GM19397 (cell line): ENCODE results near the gene RABGGTB.
"Not testable (repeated sequence)": the region's sequence is repeated elsewhere in the genome, so short reads cannot be mapped to it uniquely, and the experiment has no call there.

Source experiments
- ATAC-seq: cut with Tn5 transposase; IDR thresholded peaks from one replicate; pipeline ENCODE4 v1.9.1; 2021; ENCODE audit warnings: mild to moderate bottlenecking, moderate library complexity; ENCODE audit not compliant: unreplicated experiment

RABGGTB gene

DNA sequence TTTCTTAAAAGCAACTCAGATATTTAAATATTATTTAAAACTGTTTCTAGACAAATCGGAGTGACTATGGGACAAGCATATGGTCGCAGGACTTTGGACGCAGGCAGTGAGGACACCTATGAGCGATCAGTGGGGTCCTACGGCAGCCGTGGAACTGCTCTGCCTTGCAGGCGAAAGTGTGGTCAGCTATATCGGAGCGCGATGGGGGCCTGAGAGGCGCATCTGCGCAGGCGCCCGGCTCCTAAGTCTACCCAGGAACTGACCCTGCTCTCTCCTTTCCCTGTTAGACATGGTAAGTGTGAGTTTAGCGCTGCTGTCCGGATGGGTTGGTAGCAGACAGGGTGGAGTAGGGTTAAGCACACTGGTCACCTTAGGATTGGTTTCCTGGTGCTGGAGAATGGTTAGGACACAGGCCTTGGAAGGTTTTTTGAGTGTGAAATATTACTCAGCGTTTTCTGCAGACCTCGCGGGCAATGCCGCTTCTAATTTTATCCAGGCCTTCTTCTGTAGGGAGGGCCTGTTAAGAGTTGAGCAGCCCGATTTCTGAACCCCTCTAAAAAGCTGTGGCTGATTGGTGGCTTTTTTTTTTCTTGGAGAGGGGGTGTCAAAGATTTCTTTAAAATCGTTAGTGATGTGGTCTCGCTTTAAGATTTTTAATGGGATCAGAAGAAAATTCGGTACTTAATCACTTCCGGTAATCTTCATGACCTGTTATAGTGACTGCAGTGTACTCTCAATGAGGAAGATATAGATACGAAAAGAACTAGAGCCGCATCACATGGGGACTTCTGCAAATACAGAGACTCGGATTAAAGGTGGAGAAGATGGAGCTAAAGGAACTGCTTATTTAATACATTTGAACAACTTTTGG, at the start of gene RABGGTB:
Gene RABGGTB (plus strand): TSS at position 274 of the 871 bp plus-strand sequence. CDS start 16 bp downstream, at position 290.
- peak; percentile 73 for ATAC-seq

DNA sequence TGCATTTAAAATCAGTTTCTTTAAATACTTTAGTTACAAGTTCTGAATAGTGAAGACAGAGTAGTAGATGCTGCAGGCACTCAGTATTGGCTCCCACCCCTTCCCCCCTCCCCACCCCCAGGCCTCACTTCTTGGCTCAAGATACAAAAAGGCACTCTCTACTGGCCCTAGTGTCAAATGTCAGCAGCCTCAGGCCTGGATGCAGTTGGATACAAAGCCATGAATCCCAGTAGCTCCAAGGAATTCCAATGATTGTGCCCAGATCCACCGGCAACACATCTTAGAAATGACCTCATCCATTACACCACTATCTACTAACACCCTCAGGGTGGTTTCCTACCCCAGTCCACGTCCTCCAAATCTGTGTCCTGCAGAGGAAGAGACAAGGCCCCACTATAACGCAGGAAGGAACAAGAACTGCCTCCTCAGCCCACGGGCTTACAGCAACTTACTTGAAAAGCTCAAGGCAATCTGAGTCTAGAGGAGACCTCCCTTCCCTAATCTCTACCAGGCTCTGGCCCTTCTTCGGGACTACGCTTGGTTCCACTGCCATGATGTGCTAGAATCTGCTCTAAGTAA, 43.9 kb upstream of the RABGGTB start:
- ATAC-seq, result no peak

DNA sequence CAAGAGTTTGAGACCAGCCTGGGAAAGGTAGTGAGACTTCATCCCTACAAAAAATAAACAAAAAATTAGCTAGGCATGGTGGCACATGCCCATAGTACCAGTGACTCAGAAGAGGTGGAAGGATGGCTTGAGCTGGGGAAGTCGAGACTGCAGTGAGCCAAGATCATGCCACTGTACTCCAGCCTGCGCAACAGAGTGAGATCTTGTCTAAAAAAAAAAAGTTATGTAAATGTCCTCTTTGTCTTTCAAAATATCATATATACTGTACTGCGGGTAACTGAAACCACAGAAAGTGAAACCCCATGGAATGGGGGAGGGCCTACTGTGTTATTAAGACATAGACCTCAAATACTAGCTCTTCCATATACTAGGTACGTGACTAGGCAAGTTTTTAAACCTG, 40.8 kb upstream of the RABGGTB start:
- ATAC-seq, result peak; percentile 71

DNA sequence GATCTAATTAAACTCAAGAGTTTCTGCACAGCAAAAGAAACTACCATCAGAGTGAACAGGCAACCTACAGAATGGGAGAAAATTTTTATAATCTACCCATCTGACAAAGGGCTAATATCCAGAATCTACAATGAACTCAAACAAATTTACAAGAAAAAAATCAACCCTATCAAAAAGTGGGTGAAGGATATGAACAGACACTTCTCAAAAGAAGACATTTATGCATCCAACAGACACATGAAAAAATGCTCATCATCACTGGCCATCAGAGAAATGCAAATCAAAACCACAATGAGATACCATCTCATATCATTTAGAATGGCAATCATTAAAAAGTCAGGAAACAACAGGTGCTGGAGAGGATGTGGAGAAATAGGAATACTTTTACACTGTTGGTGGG, 28.8 kb upstream of the RABGGTB start:
- not testable (repeated sequence) for ATAC-seq

DNA sequence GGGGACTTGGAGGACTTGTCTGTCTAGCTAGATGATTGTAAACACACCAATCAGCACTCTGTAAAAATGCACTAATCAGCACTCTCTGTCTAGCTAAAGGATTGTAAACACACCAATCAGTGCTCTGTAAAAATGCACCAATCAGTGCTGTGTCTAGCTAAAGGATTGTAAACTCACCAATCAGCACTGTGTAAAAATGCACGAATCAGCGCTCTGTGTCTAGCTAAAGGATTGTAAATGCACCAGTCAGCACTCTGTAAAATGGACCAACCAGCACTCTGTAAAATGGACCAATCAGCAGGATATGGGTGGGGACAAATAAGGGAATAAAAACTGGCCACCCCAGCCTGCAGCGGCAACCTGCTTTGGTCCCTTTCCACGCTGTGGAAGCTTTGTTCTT, 27.5 kb upstream of the RABGGTB start:
- ATAC-seq, result not testable (repeated sequence)

DNA sequence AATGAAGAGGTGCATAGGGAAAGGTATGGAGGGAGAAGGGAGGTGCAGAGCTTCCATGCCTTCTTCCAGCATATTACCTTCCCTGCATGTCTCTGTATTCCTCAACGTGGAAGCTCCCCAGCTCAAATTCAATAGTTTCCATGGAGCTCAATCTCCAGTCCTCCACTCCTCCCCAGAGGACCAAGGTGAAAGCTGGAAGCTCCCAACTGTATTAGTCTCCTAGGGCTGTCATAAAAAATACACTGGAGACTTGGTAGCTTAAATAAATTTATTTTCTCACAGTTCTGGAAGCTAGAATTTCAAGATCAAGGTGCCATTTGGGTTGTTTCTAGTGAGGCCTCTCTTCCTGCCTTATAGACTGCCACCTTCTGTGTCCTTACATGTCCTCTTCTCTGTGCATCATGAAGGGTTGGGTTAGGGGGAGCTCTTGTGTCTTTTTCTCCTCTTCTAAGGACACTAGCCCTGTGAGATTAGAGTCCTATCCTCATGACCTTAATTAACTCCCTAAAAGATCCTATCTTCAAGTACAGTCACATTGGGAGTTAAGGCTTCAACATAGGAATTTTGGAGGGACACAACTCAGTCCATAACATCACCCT, 21.9 kb upstream of the RABGGTB start:
- ATAC-seq, result no peak

DNA sequence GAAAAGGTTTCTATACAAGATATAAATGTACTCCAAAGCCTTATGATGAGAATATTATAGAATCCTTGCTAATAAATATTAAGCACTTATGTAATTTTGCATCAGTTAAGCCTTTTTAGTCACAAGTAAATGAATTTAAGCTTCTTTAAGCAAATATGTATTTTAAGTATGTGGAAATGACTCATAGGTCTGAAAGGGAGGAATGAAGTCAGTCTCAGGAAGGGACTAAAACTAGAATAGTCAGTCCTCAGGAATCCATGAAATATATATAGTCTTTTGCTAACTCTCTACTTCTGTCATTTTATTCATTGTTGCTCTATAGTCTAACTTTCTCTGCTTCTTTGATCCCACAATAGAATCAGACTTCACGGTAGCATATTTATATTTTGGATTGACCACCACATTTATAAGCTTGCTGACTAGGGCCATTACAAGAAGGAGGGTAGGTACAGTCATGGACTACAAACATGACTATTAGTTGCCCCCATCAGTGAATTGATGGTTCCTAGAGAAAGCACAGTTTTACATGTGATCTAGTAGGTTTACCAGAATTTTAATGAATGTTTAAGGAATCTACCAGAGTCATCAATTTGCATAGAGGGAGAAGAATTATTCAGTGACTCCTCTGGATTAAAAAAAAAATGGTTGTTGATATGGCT, 20.2 kb upstream of the RABGGTB start:
- ATAC-seq, result no peak

DNA sequence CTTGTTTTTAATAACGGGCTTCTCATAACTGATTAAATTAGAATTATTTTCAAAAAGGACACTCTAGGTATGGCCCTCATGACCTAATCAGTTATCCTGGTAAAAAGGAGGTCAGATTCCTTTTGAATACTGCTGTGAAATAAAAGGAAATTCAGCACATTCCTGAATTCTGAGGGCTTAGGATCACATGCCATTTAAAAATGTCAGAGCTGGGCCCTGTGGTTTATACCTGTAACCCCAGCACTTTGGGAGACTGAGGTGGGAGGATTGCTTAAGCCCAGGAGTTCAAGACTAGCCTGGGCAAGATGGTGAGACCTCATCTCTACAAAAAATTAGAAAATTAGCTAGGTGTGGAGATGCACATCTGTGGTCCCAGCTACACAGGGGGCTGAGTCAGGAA, 18.0 kb upstream of the RABGGTB start:
- ATAC-seq, result no peak

DNA sequence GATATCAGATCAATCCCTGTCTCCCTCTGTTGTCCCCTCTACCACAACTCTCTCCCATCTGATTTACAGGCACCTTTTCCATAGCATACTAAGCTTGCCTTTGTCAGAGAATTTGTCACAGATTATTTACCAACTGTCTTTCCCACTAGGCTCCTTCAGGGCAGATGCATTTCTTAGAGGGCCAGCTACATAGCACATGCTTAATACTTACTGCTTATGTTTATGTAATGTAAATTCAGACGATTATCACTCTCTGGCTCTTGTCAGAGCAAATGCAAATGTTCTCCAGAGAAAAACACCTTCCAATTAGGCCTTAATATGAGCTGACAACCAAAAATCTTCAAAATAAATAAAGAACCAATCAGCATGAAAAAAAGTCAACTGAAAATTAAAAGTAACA, 15.3 kb upstream of the RABGGTB start:
- ATAC-seq, result no peak

DNA sequence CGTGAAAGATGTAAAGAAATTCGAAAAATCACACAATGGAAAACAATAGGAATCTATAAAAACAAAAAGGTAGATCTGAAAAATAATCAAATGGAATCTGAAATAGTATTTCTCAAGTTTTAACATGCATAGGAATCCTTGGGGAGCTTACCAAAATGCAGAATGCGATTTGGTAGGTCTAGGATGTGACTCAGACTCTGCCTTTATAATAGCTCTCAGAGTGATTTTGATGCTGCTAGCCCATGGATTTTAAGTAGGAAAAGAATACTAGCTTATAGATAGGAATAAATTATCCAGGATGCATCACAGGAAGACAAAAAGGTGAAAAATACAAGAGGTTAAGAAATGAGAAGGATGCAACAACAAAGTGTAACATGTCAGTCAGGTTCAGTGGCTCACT, 14.1 kb upstream of the RABGGTB start:
- ATAC-seq, result no peak

DNA sequence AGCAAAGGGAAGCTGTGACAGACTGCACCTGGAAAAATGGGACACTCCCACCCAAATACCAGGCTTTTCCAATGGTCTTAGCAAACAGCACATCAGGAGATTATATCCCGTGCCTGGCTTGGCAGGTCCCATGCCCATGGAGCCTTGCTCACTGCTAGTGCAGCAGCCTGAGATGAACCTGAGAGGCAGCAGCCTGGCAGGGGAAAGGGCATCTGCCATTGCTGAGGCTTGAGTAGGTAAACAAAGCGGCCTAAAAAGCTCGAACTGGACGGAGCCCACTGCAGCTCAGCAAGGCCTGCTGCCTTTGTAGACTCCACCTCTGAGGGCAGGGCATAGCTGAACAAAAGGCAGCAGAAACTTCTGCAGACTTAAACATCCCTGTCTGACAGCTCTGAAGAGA, 8.2 kb upstream of the RABGGTB start:
- ATAC-seq, result not testable (repeated sequence)

DNA sequence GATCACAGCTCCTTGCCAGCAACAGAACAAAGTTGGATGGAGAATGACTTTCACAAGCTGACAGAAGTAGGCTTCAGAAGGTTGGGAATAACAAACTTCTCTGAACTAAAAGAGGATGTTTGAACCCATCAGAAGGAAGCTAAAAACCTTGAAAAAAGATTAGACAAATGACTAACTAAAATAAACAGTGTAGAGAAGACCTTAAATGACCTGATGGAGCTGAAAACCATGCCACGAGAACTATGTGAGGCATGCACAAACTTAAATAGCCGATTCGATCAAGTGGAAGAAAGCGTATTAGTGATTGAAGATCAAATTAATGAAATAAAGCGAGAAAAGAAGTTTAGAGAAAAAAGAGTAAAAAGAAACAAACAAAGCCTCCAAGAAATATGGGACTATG, 7.4 kb upstream of the RABGGTB start:
- ATAC-seq, result not testable (repeated sequence)

DNA sequence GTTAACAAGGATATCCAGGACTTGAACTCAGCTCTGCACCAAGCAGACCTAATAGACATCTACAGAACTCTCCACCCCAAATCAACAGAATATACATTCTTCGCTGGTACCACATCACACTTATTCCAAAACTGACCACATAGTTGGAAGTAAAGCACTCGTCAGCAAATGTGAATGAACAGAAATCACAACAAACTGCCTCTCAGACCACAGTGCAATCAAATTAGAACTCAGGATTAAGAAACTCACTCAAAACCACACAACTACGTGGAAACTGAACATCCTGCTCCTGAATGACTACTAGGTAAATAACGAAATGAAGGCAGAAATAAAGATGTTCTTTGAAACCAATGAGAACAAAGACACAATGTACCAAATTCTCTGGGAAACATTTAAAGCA, 5.9 kb upstream of the RABGGTB start:
- not testable (repeated sequence) for ATAC-seq

DNA sequence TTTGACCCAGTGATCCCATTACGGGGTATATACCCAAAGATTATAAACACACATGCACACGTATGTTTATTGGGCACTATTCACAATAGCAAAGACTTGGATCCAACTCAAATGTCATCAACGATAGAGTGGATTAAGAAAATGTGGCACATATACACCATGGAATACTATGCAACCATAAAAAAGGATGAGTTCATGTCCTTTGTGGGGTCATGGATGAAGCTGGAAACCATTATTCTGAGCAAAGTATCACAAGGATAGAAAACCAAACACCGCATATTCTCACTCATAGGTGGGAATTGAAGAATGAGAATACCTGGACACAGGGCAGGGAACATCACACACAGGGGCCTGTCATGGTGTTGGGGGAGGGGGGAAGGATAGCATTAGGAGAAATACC, 2.1 kb upstream of the RABGGTB start:
- ATAC-seq, result not testable (repeated sequence)

DNA sequence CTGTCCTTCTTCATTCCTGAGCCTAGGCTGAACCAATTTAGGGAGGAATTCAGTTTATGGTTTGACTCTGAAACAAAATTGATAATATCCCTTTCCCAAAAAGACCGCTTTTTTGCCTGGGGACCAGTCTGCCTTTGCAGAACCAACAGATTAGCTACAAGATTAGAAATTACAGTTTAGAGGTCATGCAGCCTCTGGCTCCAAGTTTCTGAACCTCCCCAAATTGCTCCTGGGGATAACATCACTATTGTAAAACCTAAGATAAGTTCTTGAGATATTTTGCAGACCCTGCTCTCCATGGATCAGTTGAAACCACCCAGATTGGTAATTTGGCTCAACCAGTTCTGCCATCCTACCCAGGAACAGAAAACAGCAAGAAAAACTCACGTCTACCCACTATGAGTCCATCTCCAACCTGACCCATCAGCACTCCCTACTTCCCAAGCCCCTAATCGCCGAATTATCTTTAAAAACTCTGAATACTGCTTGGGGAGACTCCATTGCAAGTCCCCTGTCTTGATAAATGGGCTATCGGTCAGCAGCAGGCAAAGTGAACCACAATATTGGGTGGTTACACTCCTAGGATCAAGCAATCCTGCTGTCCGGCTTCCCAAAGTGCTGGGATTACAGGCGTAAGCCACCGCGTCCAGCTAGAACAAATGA, 605 bp upstream of the RABGGTB start:
- ATAC-seq, result peak; percentile 14

DNA sequence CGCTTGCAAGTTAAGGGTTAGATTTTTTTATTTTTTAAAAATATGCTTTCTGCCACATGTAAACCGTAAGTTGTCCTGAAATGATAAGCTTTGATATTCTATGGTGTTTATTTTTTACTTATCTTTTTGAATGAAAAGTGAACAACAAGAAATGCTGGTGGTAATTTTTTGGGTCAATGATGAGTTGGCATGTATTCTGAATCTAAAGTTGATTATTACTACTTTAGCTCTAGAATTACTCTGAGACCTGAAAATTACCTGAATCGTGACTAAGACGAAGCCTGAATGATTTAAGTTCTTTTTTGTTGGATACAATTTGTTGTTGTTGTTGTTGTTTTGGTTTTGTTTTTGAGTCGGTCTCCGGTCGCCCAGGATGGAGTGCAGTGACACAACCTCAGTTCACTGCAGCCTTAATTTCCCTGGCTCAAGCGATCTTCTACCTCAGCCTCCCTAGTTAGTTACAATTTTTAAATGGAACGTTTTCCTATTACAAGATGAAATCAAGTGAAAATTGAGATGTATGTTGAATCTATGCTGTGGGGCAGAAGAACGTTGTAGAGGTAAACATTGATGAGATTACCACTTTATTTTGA, 941 bp downstream of the RABGGTB start:
- ATAC-seq, result no peak

DNA sequence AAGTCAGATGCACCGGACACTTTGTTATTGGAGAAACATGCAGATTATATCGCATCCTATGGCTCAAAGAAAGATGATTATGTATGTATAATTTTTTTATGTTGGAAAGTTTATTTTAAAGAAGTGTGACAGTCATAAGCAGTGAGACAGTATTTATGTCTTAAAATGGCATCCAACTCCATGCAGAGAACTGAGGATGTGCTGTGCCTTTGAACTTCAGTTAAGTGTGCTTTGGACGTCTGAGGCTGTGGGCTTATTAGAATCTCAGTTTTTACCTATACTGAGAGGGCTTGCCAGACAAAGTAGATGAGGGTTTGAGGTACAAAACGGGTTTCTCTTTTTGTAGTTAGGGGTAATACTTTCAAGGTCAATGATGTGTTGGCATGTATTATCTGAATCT, 1.5 kb downstream of the RABGGTB start:
- ATAC-seq, result no peak

DNA sequence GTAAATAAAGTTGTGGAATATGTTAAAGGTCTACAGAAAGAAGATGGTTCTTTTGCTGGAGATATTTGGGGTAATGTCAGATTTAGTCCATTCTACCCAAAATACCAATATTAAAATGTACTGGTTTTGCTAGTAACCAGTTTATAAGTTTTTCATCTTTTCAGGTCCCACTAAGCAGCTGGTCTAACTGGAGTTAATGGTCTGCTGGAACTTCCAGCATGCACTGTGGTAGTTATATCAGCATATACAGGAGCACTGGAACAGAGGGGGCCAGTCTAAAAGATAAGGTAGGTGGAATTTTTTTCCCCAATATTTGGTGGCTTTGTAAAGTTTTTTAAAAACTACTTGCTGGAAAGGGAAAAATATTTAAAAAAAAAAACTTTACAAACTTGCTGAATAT, 3.9 kb downstream of the RABGGTB start:
- no peak for ATAC-seq

DNA sequence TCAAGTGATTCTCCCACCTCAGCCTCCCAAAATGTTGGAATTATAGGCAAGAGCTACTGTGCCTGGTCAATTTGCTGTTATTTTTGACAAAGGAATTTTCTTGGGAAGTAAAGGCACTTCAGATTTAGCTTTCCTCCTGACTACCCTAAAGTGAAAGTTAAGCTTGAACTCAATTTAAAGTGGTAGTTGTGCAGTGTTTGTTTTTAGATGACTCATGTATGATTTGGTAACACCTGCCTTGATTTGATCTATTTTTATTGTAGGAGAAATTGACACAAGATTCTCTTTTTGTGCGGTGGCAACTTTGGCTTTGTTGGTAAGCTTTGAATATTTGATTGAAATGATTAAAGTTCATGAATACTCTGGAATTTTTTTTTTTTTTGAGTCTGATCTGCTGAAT, 5.0 kb downstream of the RABGGTB start:
- ATAC-seq, result no peak

DNA sequence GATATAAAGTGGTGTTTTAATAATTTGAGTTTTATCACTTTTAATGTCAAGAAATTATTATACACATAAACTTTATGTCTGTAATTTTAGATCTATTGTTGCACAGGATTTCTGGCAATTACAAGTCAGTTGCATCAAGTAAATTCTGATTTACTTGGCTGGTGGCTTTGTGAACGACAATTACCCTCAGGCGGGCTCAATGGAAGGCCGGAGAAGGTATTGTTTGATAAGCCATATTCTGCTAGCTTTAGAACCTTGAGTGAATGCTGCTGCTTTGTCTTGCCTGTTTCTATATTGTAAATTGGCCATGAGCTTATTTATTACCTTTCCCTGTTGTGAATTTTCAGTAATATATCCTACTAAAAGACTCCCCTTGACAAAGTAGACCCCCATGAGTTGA, 6.0 kb downstream of the RABGGTB start:
- no peak for ATAC-seq

DNA sequence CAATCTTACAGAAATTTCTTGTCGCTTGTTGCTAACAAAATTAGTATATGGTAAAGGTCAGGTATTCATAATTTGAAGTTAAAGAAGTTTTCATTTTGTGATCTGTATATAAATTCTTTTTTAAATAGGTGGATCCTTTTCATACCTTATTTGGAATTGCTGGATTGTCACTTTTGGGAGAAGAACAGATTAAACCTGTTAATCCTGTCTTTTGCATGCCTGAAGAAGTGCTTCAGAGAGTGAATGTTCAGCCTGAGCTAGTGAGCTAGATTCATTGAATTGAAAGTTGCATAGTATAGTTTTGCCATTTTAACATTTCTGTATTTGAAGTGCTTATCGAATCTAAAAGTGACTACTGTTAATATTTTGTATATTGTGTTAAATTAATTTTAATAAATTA, 8.3 kb downstream of the RABGGTB start:
- no peak for ATAC-seq
